Osteocyte (in vitro differentiated cells): ENCODE measurements around the gene FCER1G. TPM values are rescaled to one million over a fixed set of nuclear protein-coding genes. Genes with fewer than 3 reads are reported as not detected.

Source experiments
- microRNA-seq: library from miRNA; unstranded; fragments of <30 nt; microRNA quantifications from one replicate; pipeline ENCODE4 v1.1.0, GENCODE V29; 2020; ENCODE audit not compliant: unreplicated experiment
- total RNA-seq: library from RNA; stranded (reverse); gene quantifications from 2 replicates; pipeline ENCODE4 v1.2.1, GENCODE V29; 2021

FCER1G gene
- total RNA-seq, 1 donor from 2014 or later, result not detected

Small RNA genes within 50 kb of the gene (microRNA-seq; reads per million reads assigned to microRNA genes)
- gene MIR5187, result not detected

Other genes starting within 250 kb of the FCER1G start
- 1.4 and 1.5 TPM in 2 replicates for gene F11R, start 194.1 kb upstream of the FCER1G start, total RNA-seq
- 0.73 TPM in 1 of 2 replicates, not detected in the other for gene TSTD1, start 176.3 kb upstream of the FCER1G start, total RNA-seq
- 51.5 and 57.2 TPM in 2 replicates for gene USF1, start 169.3 kb upstream of the FCER1G start, total RNA-seq
- not detected in 2 replicates for gene ARHGAP30, start 145.4 kb upstream of the FCER1G start, total RNA-seq
- not detected in 2 replicates for gene NECTIN4, start 125.7 kb upstream of the FCER1G start, total RNA-seq
- 3.6 and 3.7 TPM in 2 replicates for gene KLHDC9, start 116.9 kb upstream of the FCER1G start, total RNA-seq
- gene PFDN2, start 97.3 kb upstream of the FCER1G start, total RNA-seq, result 48.9 and 49.2 TPM in 2 replicates
- gene NIT1, start 97.2 kb upstream of the FCER1G start, total RNA-seq, result 31.2 and 33.2 TPM in 2 replicates
- gene DEDD, start 82.6 kb upstream of the FCER1G start, total RNA-seq, result 40.8 and 43.1 TPM in 2 replicates
- gene UFC1, start 61.3 kb upstream of the FCER1G start, total RNA-seq, result 98.2 and 100 TPM in 2 replicates
- gene USP21, start 55.8 kb upstream of the FCER1G start, total RNA-seq, result 25.5 and 27.5 TPM in 2 replicates
- 37.1 and 37.9 TPM in 2 replicates for gene PPOX, start 48.9 kb upstream of the FCER1G start, total RNA-seq
- gene B4GALT3, start 37.8 kb upstream of the FCER1G start, total RNA-seq, result 21.7 and 24.3 TPM in 2 replicates
- 1.2 TPM in 2 replicates for gene ADAMTS4, start 16.2 kb upstream of the FCER1G start, total RNA-seq
- 82.0 and 82.5 TPM in 2 replicates for gene NDUFS2, start 12.9 kb upstream of the FCER1G start, total RNA-seq
- not detected in 2 replicates for gene APOA2, start 8.3 kb downstream of the FCER1G start, total RNA-seq
- 8.6 and 10.3 TPM in 2 replicates for gene TOMM40L, start 10.8 kb downstream of the FCER1G start, total RNA-seq
- gene NR1I3, start 22.9 kb downstream of the FCER1G start, total RNA-seq, result not detected in 2 replicates
- gene PCP4L1, start 43.5 kb downstream of the FCER1G start, total RNA-seq, result not detected in 2 replicates
- 0.44 and 0.81 TPM in 2 replicates for gene MPZ, start 94.7 kb downstream of the FCER1G start, total RNA-seq
- 148 and 164 TPM in 2 replicates for gene SDHC, start 99.1 kb downstream of the FCER1G start, total RNA-seq
- gene CFAP126, start 152.6 kb downstream of the FCER1G start, total RNA-seq, result not detected in 2 replicates